BLaER1 (cell line): ENCODE measurements around the gene VASH1.

Experiments
- H3K27ac ChIP-seq: shearing (Covaris generic); formaldehyde crosslinking; 2 replicates; pipeline ENCODE4 v1.8.1; 2022
- H3K27me3 ChIP-seq: shearing (Covaris generic); formaldehyde crosslinking; 2 replicates; pipeline ENCODE4 v1.8.1; 2022
- H3K36me3 ChIP-seq: shearing (Covaris generic); formaldehyde crosslinking; 2 replicates; pipeline ENCODE4 v1.8.1; 2022
- H3K4me1 ChIP-seq: shearing (Covaris generic); formaldehyde crosslinking; 2 replicates; pipeline ENCODE4 v1.8.1; 2022
- H3K4me2 ChIP-seq: shearing (Covaris generic); formaldehyde crosslinking; 2 replicates; pipeline ENCODE4 v1.8.1; 2022
- H3K4me3 ChIP-seq: shearing (Covaris generic); formaldehyde crosslinking; 2 replicates; pipeline ENCODE4 v1.8.1; 2022
- H3K9ac ChIP-seq: shearing (Covaris generic); formaldehyde crosslinking; 2 replicates; pipeline ENCODE4 v1.8.1; 2022
- H3K9me3 ChIP-seq: shearing (Covaris generic); formaldehyde crosslinking; 2 replicates; pipeline ENCODE4 v1.8.1; 2022
- H4K20me1 ChIP-seq: shearing (Covaris generic); formaldehyde crosslinking; 2 replicates; pipeline ENCODE4 v1.8.1; 2022
- Cebpa-rat ChIP-seq: shearing (Covaris generic); IDR thresholded peaks from 2 replicates; pipeline ENCODE4 v1.8.1; 2022

The VASH1 gene

GRCh38 chr14:76770521-76771436, 9.5 kb downstream of the VASH1 start:
- no peak overlapping the region for H3K9ac ChIP-seq
- no peak overlapping the region for H3K4me3 ChIP-seq
- H3K4me2 ChIP-seq = no peak overlapping the region
- H3K4me1 ChIP-seq = peaks cover 47% of the 10 kb centered on the region
- no peak overlapping the region for H3K27ac ChIP-seq
- TF ChIP-seq Cebpa-rat = no peak
- H3K27me3 ChIP-seq = no peaks in the 10 kb centered on the region
- no peaks in the 10 kb centered on the region for H4K20me1 ChIP-seq
- no peaks in the 10 kb centered on the region for H3K36me3 ChIP-seq
- no peaks in the 10 kb centered on the region for H3K9me3 ChIP-seq

GRCh38 chr14:76771437-76771980, 10.2 kb downstream of the VASH1 start:
- H4K20me1 ChIP-seq = no peaks in the 10 kb centered on the region
- no peak overlapping the region for H3K27ac ChIP-seq
- peaks cover 47% of the 10 kb centered on the region for H3K4me1 ChIP-seq
- no peaks in the 10 kb centered on the region for H3K36me3 ChIP-seq
- H3K9ac ChIP-seq = no peak overlapping the region
- no peaks in the 10 kb centered on the region for H3K27me3 ChIP-seq
- H3K4me3 ChIP-seq = no peak overlapping the region
- no peak for TF ChIP-seq Cebpa-rat
- H3K4me2 ChIP-seq = no peak overlapping the region
- no peaks in the 10 kb centered on the region for H3K9me3 ChIP-seq

- TF ChIP-seq Cebpa-rat = no peak
- no peak overlapping the region for H3K4me3 ChIP-seq
- no peak overlapping the region for H3K4me2 ChIP-seq
These were observed 11.3 kb downstream of the VASH1 start for GRCh38 chr14:76772300-76773187.

GRCh38 chr14:76773188-76773885, 12.1 kb downstream of the VASH1 start:
- H4K20me1 ChIP-seq = no peaks in the 10 kb centered on the region
- no peak overlapping the region for H3K27ac ChIP-seq
- no peaks in the 10 kb centered on the region; the same call in 1 of the 2 replicates for H3K36me3 ChIP-seq
- H3K27me3 ChIP-seq = no peaks in the 10 kb centered on the region
- H3K4me2 ChIP-seq = no peak overlapping the region
- no peak for TF ChIP-seq Cebpa-rat
- no peak overlapping the region for H3K4me3 ChIP-seq
- peaks cover 34% of the 10 kb centered on the region for H3K4me1 ChIP-seq
- no peak overlapping the region for H3K9ac ChIP-seq
- H3K9me3 ChIP-seq = no peaks in the 10 kb centered on the region

More at GRCh38 chr14:76772300-76773187, 11.3 kb downstream of the VASH1 start:
- no peak overlapping the region for H3K9ac ChIP-seq
- no peaks in the 10 kb centered on the region for H4K20me1 ChIP-seq
- H3K36me3 ChIP-seq = no peaks in the 10 kb centered on the region
- no peaks in the 10 kb centered on the region for H3K9me3 ChIP-seq
- peaks cover 42% of the 10 kb centered on the region for H3K4me1 ChIP-seq
- H3K27me3 ChIP-seq = no peaks in the 10 kb centered on the region
- H3K27ac ChIP-seq = no peak overlapping the region

GRCh38 chr14:76773956-76774820, 12.9 kb downstream of the VASH1 start:
- Histone ChIP-seq H3K27me3 (no peaks in the 10 kb centered on the region), H3K9ac (no peak overlapping the region), H4K20me1 (no peaks in the 10 kb centered on the region), H3K27ac (no peak overlapping the region), H3K4me1 (peaks cover 26% of the 10 kb centered on the region), H3K4me3 (no peak overlapping the region), H3K9me3 (no peaks in the 10 kb centered on the region), H3K36me3 (no peaks in the 10 kb centered on the region; the same call in 1 of the 2 replicates), H3K4me2 (no peak overlapping the region)
- TF ChIP-seq Cebpa-rat = no peak

- no peak overlapping the region for H3K27ac ChIP-seq
- no peak for TF ChIP-seq Cebpa-rat
- no peaks in the 10 kb centered on the region for H3K27me3 ChIP-seq
- H3K9ac ChIP-seq = no peak overlapping the region
- H3K36me3 ChIP-seq = peaks cover 8% of the 10 kb centered on the region; the same call in 1 of the 2 replicates
- H3K4me3 ChIP-seq = no peak overlapping the region
- H3K4me1 ChIP-seq = peaks cover 21% of the 10 kb centered on the region; the same call in 1 of the 2 replicates
- no peaks in the 10 kb centered on the region for H4K20me1 ChIP-seq
- H3K9me3 ChIP-seq = no peaks in the 10 kb centered on the region
- no peak overlapping the region for H3K4me2 ChIP-seq
These were observed 13.8 kb downstream of the VASH1 start for GRCh38 chr14:76774821-76775694.

- no peaks in the 10 kb centered on the region for H3K27me3 ChIP-seq
- H3K36me3 ChIP-seq = peaks cover 16% of the 10 kb centered on the region
- H3K4me3 ChIP-seq = no peak overlapping the region
- H3K27ac ChIP-seq = no peak overlapping the region
- no peak overlapping the region for H3K4me2 ChIP-seq
- no peak for TF ChIP-seq Cebpa-rat
- no peak overlapping the region for H3K9ac ChIP-seq
- H4K20me1 ChIP-seq = no peaks in the 10 kb centered on the region
- H3K4me1 ChIP-seq = peaks cover 21% of the 10 kb centered on the region; the same call in 1 of the 2 replicates
- H3K9me3 ChIP-seq = no peaks in the 10 kb centered on the region
These were observed 14.6 kb downstream of the VASH1 start for GRCh38 chr14:76775695-76776427.
